Measurements from ENCODE around the gene ITGB7.
A peak's percentile ranks its signal among the peaks of the same experiment; 100 is the strongest.
"Not testable (repeated sequence)": the region's sequence is repeated elsewhere in the genome, so short reads cannot be mapped to it uniquely, and the experiment has no call there.

The ITGB7 gene

GRCh38 chr12:53180220-53180930 lies 26.7 kb downstream of the ITGB7 start, which contains the start of the genes CSAD and ZNF740:
CSAD (minus strand) TSS chr12:53180925; CDS start chr12:53173470, 7,455 bp downstream.
ZNF740 (plus strand) TSS chr12:53180722; CDS start chr12:53181984, 1,262 bp downstream.
- H3K9me3 ChIP-seq, result no peaks in the 10 kb centered on the region
- peaks cover 17% of the 10 kb centered on the region for H3K36me3 ChIP-seq
- H3K27me3 ChIP-seq, result no peaks in the 10 kb centered on the region
- H3K4me3 ChIP-seq (ENCODE audit: low read depth in 1 of 2, low read length in 1 of 2), result peak within 1 kb of the TSS; percentile 88 to 96
- TF ChIP-seq CTCF (IDR thresholded peaks at IDR 0.05), result no peak
- H3K27ac ChIP-seq, result peak within 1 kb of the TSS; percentile 94
- H3K4me1 ChIP-seq (ENCODE audit: control insufficient read depth in 1 of 2, insufficient read depth in 1 of 2, low read depth in 1 of 2, low read length in 1 of 2), result peaks cover 33 to 35% of the 10 kb centered on the region in 2 experiments

GRCh38 chr12:53179687-53180219 lies 27.3 kb downstream of the ITGB7 start:
- Histone ChIP-seq H3K27ac (peak overlapping the region; percentile 94), H3K9me3 (no peaks in the 10 kb centered on the region), H3K4me1 (ENCODE audit: control insufficient read depth in 1 of 2, insufficient read depth in 1 of 2, low read depth in 1 of 2, low read length in 1 of 2) (peaks cover 33 to 35% of the 10 kb centered on the region in 2 experiments), H3K27me3 (no peaks in the 10 kb centered on the region), H3K36me3 (peaks cover 11% of the 10 kb centered on the region), H3K4me3 (ENCODE audit: low read depth in 1 of 2, low read length in 1 of 2) (peak overlapping the region; percentile 88 to 96)
- no peak for TF ChIP-seq CTCF (IDR thresholded peaks at IDR 0.05)

GRCh38 chr12:53178803-53179202 lies 28.2 kb downstream of the ITGB7 start:
- peaks cover 33 to 35% of the 10 kb centered on the region in 2 experiments for H3K4me1 ChIP-seq (ENCODE audit: control insufficient read depth in 1 of 2, insufficient read depth in 1 of 2, low read depth in 1 of 2, low read length in 1 of 2)

GRCh38 chr12:53177447-53177846 lies 29.6 kb downstream of the ITGB7 start:
- H3K36me3 ChIP-seq, result peaks cover 10% of the 10 kb centered on the region
- H3K27ac ChIP-seq; H3K4me3 ChIP-seq (ENCODE audit: low read depth in 1 of 2, low read length in 1 of 2); H3K27me3 ChIP-seq; H3K9me3 ChIP-seq: not testable (repeated sequence)
- H3K4me1 ChIP-seq (ENCODE audit: control insufficient read depth in 1 of 2, insufficient read depth in 1 of 2, low read depth in 1 of 2, low read length in 1 of 2), result peaks cover 25 to 26% of the 10 kb centered on the region in 2 experiments

More at GRCh38 chr12:53178803-53179202, 28.2 kb downstream of the ITGB7 start:
- not testable (repeated sequence) for H3K36me3 ChIP-seq; H3K27ac ChIP-seq; H3K27me3 ChIP-seq; H3K4me3 ChIP-seq (ENCODE audit: low read depth in 1 of 2, low read length in 1 of 2); H3K9me3 ChIP-seq

- Histone ChIP-seq H3K27me3 (no peaks in the 10 kb centered on the region), H3K4me1 (ENCODE audit: control insufficient read depth in 1 of 2, insufficient read depth in 1 of 2, low read depth in 1 of 2, low read length in 1 of 2) (peaks cover 18 to 19% of the 10 kb centered on the region in 2 experiments), H3K9me3 (no peaks in the 10 kb centered on the region), H3K36me3 (peaks cover 17% of the 10 kb centered on the region), H3K4me3 (ENCODE audit: low read depth in 1 of 2, low read length in 1 of 2) (no peak overlapping the region), H3K27ac (no peak overlapping the region)
- TF ChIP-seq CTCF (IDR thresholded peaks at IDR 0.05), result no peak
Measured at GRCh38 chr12:53176750-53177149, 30.3 kb downstream of the ITGB7 start.

GRCh38 chr12:53174881-53175491 lies 32.1 kb downstream of the ITGB7 start:
- TF ChIP-seq CTCF (IDR thresholded peaks at IDR 0.05), result no peak
- H3K27me3 ChIP-seq, result no peaks in the 10 kb centered on the region
- H3K27ac ChIP-seq, result no peak overlapping the region
- peaks cover 8% of the 10 kb centered on the region in 2 experiments for H3K4me1 ChIP-seq (ENCODE audit: control insufficient read depth in 1 of 2, insufficient read depth in 1 of 2, low read depth in 1 of 2, low read length in 1 of 2)
- H3K4me3 ChIP-seq (ENCODE audit: low read depth in 1 of 2, low read length in 1 of 2), result no peak overlapping the region
- no peaks in the 10 kb centered on the region for H3K9me3 ChIP-seq
- H3K36me3 ChIP-seq, result peaks cover 34% of the 10 kb centered on the region
